Stimulated activated CD4-positive, alpha-beta T cell treated with anti-CD3 and anti-CD28 coated beads, Interleukin-12 subunit alpha, Interleukin-12 subunit beta, amount 100 ng/mL, for 48 hours (primary cell): ENCODE measurements around the gene TREML2.
"Not testable (repeated sequence)": the region's sequence is repeated elsewhere in the genome, so short reads cannot be mapped to it uniquely, and the experiment has no call there.

Experiments
- DNase-seq, 3 donors: peaks; one replicate each; pipeline ENCODE4 v3.0.0-alpha.2; 2020; ENCODE audit warnings: low read depth in 2 of 3, low spot score in 1 of 3

The TREML2 gene, protein sequence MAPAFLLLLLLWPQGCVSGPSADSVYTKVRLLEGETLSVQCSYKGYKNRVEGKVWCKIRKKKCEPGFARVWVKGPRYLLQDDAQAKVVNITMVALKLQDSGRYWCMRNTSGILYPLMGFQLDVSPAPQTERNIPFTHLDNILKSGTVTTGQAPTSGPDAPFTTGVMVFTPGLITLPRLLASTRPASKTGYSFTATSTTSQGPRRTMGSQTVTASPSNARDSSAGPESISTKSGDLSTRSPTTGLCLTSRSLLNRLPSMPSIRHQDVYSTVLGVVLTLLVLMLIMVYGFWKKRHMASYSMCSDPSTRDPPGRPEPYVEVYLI

DNA sequence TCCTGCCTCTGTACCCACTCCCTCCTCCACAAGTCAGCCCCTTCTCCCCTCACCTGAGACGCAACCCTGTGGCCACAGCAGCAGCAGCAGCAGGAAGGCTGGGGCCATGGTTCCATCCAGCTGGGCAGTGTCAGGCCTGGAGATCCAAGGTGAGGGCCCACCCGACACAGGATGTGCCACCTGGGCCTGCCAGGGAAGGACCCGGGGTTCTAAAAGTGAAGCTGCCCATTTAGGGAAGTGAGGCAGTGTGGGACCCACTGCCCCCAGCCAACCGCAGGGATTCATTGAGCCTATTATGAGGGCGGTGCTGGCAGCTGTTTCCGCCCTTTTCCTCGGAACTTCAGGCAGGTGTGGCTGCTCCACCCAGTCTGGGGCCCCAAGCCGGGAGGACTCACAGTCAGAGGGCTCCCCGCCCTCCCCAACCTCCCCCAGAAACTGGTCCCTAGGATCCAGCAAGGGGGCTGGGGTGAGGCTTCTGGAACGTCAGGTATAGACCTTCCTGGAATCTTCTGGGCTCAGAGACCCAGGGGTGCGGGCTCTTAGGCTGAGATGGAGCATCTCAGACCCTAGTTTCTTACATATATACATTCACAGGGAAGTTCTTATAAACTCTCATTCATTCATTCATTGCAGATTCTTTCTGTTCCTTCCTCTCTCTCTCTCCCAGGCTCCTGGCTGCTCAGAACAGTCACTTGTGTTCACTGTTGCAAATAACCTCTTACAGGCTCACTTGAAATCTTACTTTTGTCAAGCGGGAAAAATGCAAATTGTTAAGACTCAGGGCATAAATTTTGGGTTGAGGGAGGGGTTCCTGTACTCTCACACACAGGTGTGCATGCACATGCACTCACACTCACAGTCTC, at the start of gene TREML2:
TSS of gene TREML2 (minus strand) at position 249 of the 863 bp plus-strand sequence. CDS start at position 108, 141 bp downstream.
- DNase-seq, result peak in 2 of 3 donors; percentile 16 to 26

DNA sequence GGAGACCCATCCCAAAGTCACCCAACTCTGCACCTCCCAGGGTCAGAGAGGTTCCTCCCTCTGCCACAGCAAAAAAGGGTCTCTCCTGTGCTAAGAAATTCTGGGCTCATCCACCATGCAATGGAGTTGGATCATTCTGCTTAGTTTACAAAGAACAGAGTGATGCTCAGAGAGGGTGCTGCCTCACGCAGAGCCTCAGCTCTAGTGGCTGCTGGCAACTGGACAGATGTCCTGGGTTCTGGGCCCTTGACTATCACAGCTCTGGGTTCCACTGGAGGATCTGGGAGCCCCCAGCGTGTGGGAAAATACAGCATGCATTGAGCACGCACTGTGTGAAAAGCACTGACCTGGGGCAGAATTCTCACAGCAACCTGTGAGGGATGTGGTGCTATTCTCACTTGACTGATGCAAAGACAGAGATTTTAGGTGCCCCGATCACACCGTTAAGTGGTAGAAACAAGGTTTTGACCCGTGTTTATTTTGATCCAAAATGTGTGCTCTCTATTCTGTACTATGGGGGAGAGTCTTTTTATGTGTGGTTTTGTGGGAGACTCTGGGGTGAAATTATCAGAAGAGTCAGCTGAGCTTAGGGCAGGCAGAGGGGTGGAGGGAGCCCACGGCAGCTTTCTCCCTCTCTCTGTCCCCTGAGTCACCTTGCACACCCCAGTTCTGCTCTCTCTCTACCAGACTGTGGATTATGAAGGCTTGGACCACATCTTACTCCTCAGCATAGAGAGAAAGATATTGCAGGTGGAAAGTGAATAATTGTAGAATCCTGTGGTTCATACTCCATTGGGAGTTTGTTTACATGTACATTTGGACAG, 47.1 kb upstream of the TREML2 start:
- no peak for DNase-seq

DNA sequence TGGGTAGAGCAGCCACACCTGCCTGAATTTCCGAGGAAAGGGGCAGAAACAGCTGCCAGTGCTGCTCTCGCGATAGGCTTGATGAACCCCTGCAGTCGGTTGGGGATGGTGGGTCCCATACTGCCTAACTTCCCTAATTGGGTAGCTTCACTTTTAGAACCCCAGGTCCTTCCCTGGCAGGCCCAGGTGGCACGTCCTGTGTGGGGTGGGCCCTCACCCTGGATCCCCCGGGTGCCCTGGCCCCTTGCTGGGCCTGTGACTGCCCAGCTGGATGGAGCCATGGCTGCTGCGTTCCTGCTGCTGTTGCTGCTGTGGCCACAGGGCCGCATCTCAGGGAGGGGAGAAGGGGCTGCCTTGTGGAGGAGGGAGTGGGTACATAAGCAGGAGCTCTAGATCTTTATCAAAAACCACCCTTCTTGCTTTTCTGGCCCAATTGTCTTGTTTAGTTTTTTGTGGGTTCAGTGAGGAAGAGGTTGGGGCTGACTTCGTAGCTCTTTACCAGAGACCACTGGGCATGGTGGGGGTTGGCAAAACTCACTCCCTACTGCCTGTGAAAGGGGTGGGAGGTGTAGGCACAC, 46.4 kb upstream of the TREML2 start:
- DNase-seq, result no peak

DNA sequence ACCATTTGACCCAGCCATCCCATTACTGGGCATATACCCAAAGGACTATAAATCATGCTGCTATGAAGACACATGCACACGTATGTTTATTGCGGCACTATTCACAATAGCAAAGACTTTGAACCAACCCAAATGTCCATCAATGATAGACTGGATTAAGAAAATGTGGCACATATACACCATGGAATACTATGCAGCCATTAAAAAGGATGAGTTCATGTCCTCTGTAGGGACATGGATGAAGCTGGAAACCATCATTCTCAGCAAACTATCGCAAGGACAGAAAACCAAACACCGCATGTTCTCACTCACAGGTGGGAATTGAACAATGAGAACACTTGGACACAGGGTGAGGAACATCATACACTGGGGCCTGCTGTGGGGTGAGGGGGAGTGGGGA, 45.6 kb upstream of the TREML2 start:
- DNase-seq, result not testable (repeated sequence)

DNA sequence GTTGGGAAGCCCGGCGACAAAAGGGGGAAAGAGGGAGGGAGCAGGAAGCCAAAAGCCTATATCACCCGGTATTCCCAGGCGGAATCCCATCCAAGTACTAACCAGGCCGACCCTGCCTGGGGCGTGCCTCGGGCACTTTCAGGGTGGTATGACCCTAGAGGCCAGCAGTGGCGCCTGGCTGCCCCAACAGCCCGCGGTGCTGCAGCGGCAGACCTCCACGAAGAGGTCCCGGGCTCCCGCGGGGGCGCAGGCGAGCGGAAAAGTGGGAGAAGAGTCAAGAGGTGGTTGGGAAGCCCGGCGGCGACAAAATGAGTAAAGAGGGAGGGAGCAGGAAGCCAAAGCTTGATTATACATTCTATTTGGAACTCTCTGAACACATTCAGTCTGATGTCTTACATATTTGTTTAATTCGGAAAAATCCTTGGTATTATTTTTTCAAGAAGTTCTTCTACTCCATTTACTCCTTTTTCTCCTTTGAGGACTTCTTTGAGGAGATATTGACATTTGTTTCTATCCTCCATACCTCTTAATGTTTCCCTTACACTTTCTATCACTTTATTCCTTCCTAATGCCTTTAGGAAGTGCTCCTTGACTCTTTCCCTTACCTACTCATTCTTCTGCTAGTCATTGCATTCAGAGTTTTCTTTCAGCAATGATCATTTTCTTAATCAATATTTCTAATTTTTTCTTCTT, 38.7 kb upstream of the TREML2 start:
- DNase-seq, result no peak

DNA sequence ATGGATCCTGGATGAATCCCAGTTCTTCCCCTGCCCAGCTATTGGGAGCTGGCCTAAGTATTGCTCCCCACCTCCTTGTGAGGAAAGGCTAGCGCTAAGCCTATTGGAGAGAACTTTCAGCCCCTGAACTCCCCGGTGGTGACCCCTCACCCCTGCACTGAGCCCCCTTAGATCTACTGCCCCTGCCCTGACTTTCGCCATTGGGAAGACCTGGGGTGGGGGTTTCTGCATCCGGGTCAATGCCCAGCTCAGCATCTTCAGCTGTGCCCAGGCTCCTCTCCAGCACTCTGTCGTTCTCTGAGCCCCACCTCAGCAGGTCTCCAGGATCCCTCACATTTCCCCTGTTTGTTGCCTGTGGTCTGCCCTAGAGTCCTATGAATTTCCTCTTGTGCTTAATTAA, 36.2 kb upstream of the TREML2 start:
- DNase-seq, result no peak

DNA sequence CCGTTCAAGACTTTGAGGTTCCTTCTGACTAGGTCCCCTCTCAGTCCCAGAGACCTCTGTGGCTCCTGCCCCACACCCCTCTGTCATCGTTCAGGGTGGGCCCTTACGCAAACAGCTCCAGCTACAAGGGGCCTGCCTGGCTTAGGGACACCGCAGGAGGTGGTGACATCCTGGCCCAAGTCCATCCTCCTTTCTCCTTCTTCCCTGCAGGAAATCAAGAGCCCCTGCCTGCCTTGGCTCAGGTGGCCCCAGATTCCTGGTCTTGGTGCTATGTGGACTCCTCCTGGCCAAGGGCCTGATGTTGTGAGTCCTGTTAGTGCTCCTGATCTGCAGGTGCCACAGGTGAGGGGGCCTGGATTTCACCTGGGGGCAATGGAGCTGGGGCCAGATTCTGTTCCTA, 35.3 kb upstream of the TREML2 start:
- DNase-seq, result no peak

DNA sequence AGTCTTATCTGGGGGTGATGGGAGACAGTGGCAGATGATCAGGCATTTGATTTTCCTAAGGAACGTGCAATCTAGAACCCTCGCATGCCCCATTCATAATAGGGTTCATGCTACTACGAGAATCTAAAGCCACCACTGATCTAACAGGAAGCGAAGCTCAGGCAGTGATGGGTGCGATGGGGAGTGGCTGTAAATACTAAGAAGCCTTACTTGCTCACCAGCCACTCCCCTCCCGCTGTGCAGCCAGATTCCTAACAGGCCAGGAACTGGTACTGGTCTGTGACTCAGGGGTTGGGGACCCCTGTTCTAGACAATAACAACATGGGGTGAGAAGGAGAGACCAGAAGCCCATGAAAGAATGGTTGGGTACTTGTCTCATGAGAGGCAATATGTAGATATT, 31.7 kb upstream of the TREML2 start:
- DNase-seq, result no peak

DNA sequence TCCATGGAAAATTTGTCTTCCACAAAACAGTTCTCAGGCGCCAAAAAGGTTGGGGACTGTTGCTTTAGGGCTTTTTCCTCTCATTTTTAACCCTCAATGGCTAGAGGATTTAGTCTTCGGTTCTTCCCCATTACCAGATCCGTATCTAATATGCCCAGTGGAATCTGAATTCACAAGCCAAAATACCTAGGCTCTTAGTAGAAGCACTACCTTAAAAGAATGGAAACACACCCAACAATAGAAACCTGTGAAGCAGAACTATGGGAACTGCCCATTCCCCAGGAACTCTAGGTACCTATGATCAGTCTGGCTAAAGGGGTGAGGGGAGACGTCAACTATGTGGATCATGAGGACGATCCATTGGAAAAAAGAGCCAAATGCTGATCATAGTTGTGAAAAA, 30.3 kb upstream of the TREML2 start:
- DNase-seq, result no peak

DNA sequence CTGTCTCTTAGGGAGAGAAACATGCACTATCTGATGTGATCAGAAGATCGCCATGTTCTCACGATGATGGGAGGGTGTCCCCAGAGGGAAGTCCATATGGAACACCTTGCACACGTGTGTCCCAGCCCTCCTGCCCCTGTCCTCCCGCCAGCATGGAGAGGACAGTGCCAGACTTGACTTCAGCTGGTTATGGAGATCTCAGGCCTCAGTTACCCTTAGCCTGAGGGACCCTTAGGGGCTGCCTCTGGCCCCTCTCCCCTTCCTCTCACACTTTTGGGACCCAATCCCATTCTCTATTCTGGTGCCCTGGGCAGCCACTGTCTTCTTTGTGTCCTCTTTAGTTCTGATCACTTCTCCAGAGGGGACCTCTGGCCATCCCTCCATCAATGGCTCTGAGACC, 28.8 kb upstream of the TREML2 start:
- DNase-seq, result no peak

DNA sequence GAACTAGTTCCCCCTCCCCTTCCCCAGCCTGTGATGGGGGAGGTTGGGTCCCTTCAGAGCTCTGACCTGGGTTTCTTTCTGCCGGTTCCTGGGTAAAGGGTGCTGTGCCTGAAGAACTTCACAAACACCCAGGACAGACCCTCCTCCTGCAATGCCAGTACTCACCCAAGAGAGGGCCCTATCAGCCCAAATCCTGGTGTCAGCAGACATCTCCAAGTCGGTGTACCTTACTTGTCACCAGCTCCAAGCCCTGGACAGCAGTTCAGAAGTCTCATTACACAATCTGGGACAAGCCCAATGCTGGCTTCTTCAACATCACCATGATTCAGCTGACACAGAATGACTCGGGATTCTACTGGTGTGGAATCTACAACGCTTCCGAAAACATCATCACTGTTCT, 27.7 kb upstream of the TREML2 start:
- DNase-seq, result no peak

DNA sequence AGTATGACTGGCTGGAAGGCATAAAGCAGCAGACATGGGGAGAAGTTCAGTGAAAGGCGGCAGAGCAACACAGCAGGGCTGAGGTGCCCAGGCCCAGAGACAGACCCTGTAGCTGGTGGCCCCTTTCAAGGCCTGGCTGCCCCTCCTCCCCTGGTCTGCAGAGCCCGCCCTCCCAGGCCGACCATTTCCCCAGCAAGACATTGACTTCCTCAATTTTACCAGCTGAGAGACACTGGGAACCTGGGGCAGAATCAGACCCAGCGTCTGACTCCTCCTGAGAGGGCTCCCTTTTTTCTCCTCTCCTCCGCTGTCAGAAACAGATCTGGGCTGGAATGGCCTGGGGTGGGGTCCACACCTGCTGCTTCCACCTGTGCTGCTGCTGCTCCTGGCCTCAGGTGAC, 27.1 kb upstream of the TREML2 start, which contains the start of gene TREML4:
TSS of gene TREML4 (plus strand) at position 254 of the 400 bp plus-strand sequence. CDS start at position 333, 79 bp downstream.
- no peak for DNase-seq

DNA sequence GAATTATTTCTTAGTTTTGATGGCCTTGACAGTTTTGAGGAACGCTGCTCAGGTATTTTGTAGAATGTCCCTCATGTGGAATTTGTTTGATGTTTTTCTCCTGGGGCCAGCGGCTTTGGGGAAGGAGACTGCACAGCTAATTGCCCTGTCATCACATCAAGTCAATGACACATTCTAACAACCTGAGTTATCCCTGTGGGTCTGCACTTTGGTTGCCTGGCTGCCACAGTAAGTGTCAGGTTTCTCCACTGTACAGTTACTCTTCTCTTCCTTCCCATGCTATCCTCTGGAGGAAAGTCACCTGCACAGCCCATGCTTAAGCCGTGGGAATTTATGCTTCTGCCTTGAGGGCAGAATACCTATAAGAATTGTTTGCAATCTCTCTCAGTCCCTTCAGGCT, 25.8 kb upstream of the TREML2 start:
- no peak for DNase-seq

DNA sequence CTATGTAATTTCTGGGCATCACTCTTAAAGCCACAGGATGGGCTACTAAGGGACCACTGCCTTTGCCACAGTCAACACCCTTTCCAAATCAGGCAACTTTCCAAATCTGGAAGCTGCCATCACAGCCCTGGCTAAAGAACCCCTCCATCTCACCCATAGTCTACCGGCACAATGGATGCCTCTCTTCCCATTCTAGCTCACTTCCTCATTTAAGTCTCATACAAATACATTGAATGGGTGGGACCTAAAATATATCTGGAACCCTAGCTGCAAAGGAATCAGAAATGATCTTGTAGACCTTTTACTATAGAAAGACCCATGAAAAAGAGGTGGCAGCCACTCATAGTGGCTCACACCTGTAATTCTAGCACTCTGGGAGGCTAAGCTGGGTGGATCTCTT, 23.9 kb upstream of the TREML2 start:
- no peak for DNase-seq

DNA sequence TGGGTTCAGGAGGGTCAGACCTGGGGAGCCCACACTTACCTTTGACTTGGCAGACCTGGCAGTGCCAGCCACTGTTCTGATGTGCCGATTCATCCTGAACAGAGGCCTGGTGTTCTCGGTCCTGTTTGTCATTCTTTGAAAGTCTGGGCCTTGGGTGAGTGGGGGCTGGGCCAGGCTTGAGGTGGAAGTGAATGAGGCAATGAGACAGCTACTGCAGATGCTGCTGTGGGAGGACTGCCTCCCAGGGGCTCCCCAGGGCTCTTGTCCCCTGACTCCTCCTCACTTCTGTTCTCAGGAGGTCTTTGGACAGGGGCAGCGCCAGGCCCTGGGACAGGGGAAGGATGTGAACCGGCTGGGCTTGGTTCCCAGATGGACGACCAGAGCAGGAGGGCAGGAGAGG, 21.6 kb upstream of the TREML2 start:
- no peak for DNase-seq

DNA sequence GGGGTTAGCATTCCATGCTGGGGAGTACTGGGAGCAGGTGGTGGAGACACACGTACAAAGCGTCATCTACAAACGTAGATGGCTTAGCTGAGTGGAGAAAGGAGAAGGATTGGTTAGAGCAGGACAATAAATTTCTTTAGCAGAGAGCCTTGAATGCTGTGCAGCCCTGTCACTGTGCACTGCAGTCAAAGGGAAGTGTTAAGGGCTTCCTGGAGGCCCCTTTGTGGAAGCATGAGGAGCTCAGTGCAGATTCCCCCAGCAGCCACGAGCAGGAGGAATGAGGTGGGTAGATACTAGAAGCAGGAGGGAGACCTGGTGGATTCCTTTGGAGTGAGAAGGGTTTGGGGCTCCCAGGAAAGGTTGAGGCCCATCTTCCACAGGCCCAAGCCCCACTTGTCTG, 21.1 kb upstream of the TREML2 start:
- no peak for DNase-seq

DNA sequence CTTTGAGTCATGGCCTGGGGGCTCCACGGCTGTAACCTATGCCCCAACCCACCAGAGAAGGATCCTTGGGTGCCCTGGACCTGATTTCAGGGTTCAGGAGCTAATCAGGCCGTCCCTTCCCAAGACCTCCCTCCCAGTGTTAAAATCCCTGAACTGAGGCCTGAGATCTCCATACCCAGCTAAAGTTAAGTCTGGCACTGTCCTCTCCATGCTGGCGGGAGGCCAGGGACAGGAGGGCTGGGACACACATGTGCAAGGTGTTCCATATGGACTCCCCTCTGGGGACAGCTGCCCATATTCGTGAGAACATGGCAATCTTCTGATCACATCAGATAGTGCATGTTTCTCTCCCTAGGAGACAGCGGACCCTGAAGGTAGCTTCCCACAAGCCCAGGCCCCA, 15.7 kb upstream of the TREML2 start:
- no peak for DNase-seq

DNA sequence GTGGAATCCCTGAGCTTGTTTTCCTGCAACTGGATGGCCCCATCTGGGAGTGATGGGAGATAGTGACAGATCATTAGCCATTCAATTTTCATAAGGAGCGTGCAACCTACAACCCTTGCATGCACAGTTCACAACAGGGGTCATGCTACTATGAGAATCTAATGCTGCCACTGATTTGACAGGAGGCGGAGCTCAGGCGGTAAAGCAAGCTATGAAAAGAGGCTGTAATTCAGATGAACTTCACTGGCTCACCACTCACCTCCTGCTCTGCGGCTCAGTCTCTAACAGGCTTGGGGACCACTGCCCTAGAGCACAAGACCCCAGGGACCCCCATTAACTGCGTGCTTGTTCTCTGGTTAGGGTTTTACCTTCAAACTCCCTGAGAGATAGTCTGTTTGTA, 14.8 kb upstream of the TREML2 start:
- DNase-seq, result no peak

DNA sequence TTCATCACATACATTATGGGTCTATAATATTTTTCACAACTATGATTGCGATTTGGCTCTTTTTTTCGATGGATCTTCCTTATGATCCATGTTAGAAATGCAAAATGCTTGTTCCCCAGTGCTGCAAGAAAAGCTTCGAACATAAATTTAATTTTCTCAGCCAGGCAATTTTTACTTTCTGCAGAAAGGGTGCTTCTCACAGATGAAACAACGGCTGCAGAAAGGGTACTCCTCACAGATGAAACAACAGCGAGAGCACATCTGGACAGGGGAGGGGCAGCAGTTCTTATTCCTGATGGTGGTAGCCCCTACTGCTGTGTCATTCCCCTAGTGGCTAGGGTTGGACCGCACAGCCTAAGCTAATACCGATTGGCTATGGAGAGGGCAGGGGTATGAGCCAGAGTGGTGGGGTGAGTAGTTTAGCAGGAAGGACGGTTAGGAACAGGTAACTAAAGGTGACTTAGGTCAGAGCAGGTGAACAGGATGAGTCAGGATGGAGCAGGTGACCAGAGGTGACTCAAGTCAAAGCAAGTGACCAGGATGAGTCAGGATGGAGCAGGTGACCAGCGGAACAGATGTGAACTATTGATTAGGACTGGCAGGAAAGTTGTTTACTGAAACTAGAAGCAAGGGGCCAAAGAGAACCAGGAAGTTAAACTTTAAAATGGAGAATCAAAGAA, 13.8 kb upstream of the TREML2 start:
- DNase-seq, result no peak
